ENCODE data around the gene UBE2Q2. TPM values are rescaled to one million over a fixed set of nuclear protein-coding genes. Genes with fewer than 3 reads are reported as not detected.
A peak's percentile ranks its signal among the peaks of the same experiment; 100 is the strongest.
"Not testable (repeated sequence)": the region's sequence is repeated elsewhere in the genome, so short reads cannot be mapped to it uniquely, and the experiment has no call there.

The UBE2Q2 gene
- total RNA-seq, 1 donor from 2014 or later, result 47.7 TPM

DNA sequence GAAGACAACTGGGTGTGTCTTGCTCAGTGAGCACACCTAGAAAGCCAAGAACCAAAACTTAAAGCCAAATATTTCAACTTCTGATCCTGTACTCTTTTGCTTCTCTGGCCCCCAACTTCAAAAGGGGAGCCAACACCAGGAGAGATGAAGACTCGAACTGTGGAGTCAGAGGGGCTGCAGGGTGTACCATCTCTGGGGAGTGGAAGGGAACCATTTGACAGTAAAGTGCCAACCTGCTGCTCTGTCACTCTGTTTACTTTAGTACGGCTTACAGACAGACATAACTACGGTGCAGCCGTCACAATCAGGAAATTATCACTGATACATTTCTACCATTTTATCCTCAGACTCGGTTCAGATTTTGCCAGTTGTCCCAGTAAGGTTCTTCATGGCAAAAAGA lies 62.0 kb downstream of the UBE2Q2 start:
- Mint-ChIP-seq H3K9me3 (ENCODE audit: unreplicated experiment) (no peaks in the 10 kb centered on the region), H3K27me3 (ENCODE audit: low read depth, unreplicated experiment) (no peaks in the 10 kb centered on the region), H3K4me1 (ENCODE audit: low read depth, unreplicated experiment) (peaks cover 32% of the 10 kb centered on the region), H3K4me3 (ENCODE audit: unreplicated experiment) (peak overlapping the region; percentile 99), H3K36me3 (ENCODE audit: low read depth, unreplicated experiment) (peaks cover 21% of the 10 kb centered on the region), H3K27ac (ENCODE audit: unreplicated experiment) (peak overlapping the region; percentile 95)
- peaks cover 64% of the 10 kb centered on the region for H3K79me2 ChIP-seq (ENCODE audit: insufficient read depth, low read length)
- TF ChIP-seq, protein P1, sequence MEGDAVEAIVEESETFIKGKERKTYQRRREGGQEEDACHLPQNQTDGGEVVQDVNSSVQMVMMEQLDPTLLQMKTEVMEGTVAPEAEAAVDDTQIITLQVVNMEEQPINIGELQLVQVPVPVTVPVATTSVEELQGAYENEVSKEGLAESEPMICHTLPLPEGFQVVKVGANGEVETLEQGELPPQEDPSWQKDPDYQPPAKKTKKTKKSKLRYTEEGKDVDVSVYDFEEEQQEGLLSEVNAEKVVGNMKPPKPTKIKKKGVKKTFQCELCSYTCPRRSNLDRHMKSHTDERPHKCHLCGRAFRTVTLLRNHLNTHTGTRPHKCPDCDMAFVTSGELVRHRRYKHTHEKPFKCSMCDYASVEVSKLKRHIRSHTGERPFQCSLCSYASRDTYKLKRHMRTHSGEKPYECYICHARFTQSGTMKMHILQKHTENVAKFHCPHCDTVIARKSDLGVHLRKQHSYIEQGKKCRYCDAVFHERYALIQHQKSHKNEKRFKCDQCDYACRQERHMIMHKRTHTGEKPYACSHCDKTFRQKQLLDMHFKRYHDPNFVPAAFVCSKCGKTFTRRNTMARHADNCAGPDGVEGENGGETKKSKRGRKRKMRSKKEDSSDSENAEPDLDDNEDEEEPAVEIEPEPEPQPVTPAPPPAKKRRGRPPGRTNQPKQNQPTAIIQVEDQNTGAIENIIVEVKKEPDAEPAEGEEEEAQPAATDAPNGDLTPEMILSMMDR (IDR thresholded peaks at IDR 0.05; ENCODE audit: insufficient read depth, low read depth, low read length), result no peak
- TF ChIP-seq EZH2 (IDR thresholded peaks at IDR 0.05; ENCODE audit: insufficient read depth, low read length), result no peak
- peaks cover 3% of the 10 kb centered on the region for H3K36me3 ChIP-seq (ENCODE audit: insufficient read depth, low read length)
- H3K27me3 ChIP-seq (ENCODE audit: insufficient read depth, low read length), result no peaks in the 10 kb centered on the region
- no peak overlapping the region for H2AFZ ChIP-seq (ENCODE audit: low read depth, low read length)
- H3K4me2 ChIP-seq (ENCODE audit: low read length), result peak overlapping the region; percentile 99
- no peaks in the 10 kb centered on the region for H3K9me3 ChIP-seq (ENCODE audit: insufficient read depth, low read depth, low read length)
- no peak overlapping the region for H3K9ac ChIP-seq (ENCODE audit: low read length)
- peaks cover 13% of the 10 kb centered on the region for H3K4me1 ChIP-seq (ENCODE audit: insufficient read depth, low read length)
- H3K27ac ChIP-seq (ENCODE audit: low read depth, low read length), result no peak overlapping the region
- peak overlapping the region; percentile 19 for H3K4me3 ChIP-seq (ENCODE audit: insufficient read depth, low read depth, low read length)
- peaks cover 38% of the 10 kb centered on the region for H4K20me1 ChIP-seq (ENCODE audit: insufficient read depth, low read length)
- FAIRE-seq (no peak), DNase-seq (ENCODE audit: low read depth) (no peak)

DNA sequence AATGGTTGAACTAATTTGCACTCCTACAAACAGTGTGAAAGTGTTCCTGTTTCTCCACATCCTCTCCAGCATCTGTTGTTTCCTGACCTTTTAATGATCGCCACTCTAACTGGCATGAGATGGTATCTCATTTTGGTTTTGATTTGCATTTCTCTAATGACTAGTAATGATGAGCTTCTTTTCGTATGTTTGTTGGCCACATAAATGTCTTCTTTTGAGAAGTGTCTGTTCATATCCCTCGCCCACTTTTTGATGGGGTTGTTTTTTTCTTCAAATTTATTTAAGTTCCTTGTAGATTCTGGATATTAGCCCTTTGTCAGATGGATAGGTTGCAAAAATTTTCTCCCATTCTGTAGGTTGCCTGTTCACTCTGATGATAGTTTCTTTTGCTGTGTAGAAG lies 67.1 kb downstream of the UBE2Q2 start:
- H3K27ac Mint-ChIP-seq (ENCODE audit: unreplicated experiment); H3K4me1 Mint-ChIP-seq (ENCODE audit: low read depth, unreplicated experiment); H3K4me2 ChIP-seq (ENCODE audit: low read length); FAIRE-seq; H3K27ac ChIP-seq (ENCODE audit: low read depth, low read length); H3K9ac ChIP-seq (ENCODE audit: low read length); H3K4me3 ChIP-seq (ENCODE audit: insufficient read depth, low read depth, low read length); DNase-seq (ENCODE audit: low read depth); H3K27me3 Mint-ChIP-seq (ENCODE audit: low read depth, unreplicated experiment); H3K4me1 ChIP-seq (ENCODE audit: insufficient read depth, low read length); H2AFZ ChIP-seq (ENCODE audit: low read depth, low read length); H3K4me3 Mint-ChIP-seq (ENCODE audit: unreplicated experiment); H3K27me3 ChIP-seq (ENCODE audit: insufficient read depth, low read length); H3K9me3 ChIP-seq (ENCODE audit: insufficient read depth, low read depth, low read length): not testable (repeated sequence)
- Histone ChIP-seq H3K79me2 (ENCODE audit: insufficient read depth, low read length) (peaks cover 86% of the 10 kb centered on the region), H4K20me1 (ENCODE audit: insufficient read depth, low read length) (peaks cover 58% of the 10 kb centered on the region), H3K36me3 (ENCODE audit: insufficient read depth, low read length) (peaks cover 17% of the 10 kb centered on the region)
- Mint-ChIP-seq H3K36me3 (ENCODE audit: low read depth, unreplicated experiment) (peaks cover 44% of the 10 kb centered on the region), H3K9me3 (ENCODE audit: unreplicated experiment) (peaks cover 11% of the 10 kb centered on the region)

DNA sequence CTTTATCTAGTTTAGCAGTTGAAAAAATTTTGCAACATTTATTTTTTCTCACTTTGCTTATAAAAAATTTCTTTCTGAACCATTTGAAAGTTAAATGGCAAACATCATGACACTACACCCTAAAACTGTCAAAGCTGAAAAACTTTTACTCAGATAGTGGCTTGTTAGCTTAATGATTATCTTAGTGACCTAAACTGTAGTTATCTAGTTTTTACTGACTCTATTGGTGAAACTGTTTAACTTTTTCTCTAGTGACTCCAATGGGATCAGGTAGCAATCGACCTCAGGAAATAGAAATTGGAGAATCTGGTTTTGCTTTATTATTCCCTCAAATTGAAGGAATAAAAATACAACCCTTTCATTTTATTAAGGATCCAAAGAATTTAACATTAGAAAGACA lies 73.7 kb downstream of the UBE2Q2 start:
- no peak for FAIRE-seq
- TF ChIP-seq, protein P1 (IDR thresholded peaks at IDR 0.05; ENCODE audit: insufficient read depth, low read depth, low read length), result no peak
- TF ChIP-seq EZH2 (IDR thresholded peaks at IDR 0.05; ENCODE audit: insufficient read depth, low read length), result no peak
- no peak overlapping the region for H3K27ac Mint-ChIP-seq (ENCODE audit: unreplicated experiment)
- Histone ChIP-seq H2AFZ (ENCODE audit: low read depth, low read length) (no peak overlapping the region), H3K4me3 (ENCODE audit: insufficient read depth, low read depth, low read length) (no peak overlapping the region), H3K9me3 (ENCODE audit: insufficient read depth, low read depth, low read length) (no peaks in the 10 kb centered on the region), H3K27ac (ENCODE audit: low read depth, low read length) (no peak overlapping the region), H3K4me1 (ENCODE audit: insufficient read depth, low read length) (peaks cover 1% of the 10 kb centered on the region), H3K27me3 (ENCODE audit: insufficient read depth, low read length) (no peaks in the 10 kb centered on the region), H3K9ac (ENCODE audit: low read length) (no peak overlapping the region), H4K20me1 (ENCODE audit: insufficient read depth, low read length) (peaks cover 65% of the 10 kb centered on the region), H3K36me3 (ENCODE audit: insufficient read depth, low read length) (peaks cover 26% of the 10 kb centered on the region), H3K79me2 (ENCODE audit: insufficient read depth, low read length) (peaks cover 53% of the 10 kb centered on the region), H3K4me2 (ENCODE audit: low read length) (no peak overlapping the region)
- H3K4me1 Mint-ChIP-seq (ENCODE audit: low read depth, unreplicated experiment), result peaks cover under 1% of the 10 kb centered on the region
- peaks cover 23% of the 10 kb centered on the region for H3K36me3 Mint-ChIP-seq (ENCODE audit: low read depth, unreplicated experiment)
- DNase-seq (ENCODE audit: low read depth), result no peak
- H3K27me3 Mint-ChIP-seq (ENCODE audit: low read depth, unreplicated experiment), result no peaks in the 10 kb centered on the region
- no peak overlapping the region for H3K4me3 Mint-ChIP-seq (ENCODE audit: unreplicated experiment)
- H3K9me3 Mint-ChIP-seq (ENCODE audit: unreplicated experiment), result peaks cover 4% of the 10 kb centered on the region

Data from astrocyte (in vitro differentiated cells and primary cell).